ENCODE data around the gene MLLT6. TPM values are rescaled to one million over a fixed set of nuclear protein-coding genes. Genes with fewer than 3 reads are reported as not detected.

The MLLT6 gene
- total and polyA plus RNA-seq, 2 of the 13 experiments (the other 11 are each of a cell fraction or from before 2014, with no cell fraction given), result 50.7 to 69.5 TPM

- TF ChIP-seq MED1 (CRISPR knock-in tag; IDR thresholded peaks at IDR 0.05) (peak; percentile 49; the same call in 1 of the 2 replicates), ZNF670 (CRISPR knock-in tag; IDR thresholded peaks at IDR 0.05; ENCODE audit: borderline replicate concordance) (no peak), ZNF737 (CRISPR knock-in tag; IDR thresholded peaks at IDR 0.05; ENCODE audit: borderline replicate concordance) (no peak; the same call in 1 of the 2 replicates), TIGD3 (CRISPR knock-in tag; IDR thresholded peaks at IDR 0.05; ENCODE audit: borderline replicate concordance) (no peak), IRF2 (CRISPR knock-in tag; IDR thresholded peaks at IDR 0.05) (peak; percentile 86; the same call in 1 of the 2 replicates), MTF2 (CRISPR knock-in tag; IDR thresholded peaks at IDR 0.05; ENCODE audit: borderline replicate concordance) (no peak; the same call in 1 of the 2 replicates), HMG20A (CRISPR knock-in tag; IDR thresholded peaks at IDR 0.05; ENCODE audit: borderline replicate concordance) (no peak), HES4 (CRISPR knock-in tag; IDR thresholded peaks at IDR 0.05; ENCODE audit: borderline replicate concordance) (no peak; the same call in 1 of the 2 replicates), ATRX (CRISPR knock-in tag; IDR thresholded peaks at IDR 0.05; ENCODE audit: borderline replicate concordance) (no peak), CBX2 (IDR thresholded peaks at IDR 0.05; ENCODE audit: low read depth, low read length) (no peak), CBX2 (CRISPR knock-in tag; IDR thresholded peaks at IDR 0.05; ENCODE audit: low read depth) (no peak), SIN3A (IDR thresholded peaks at IDR 0.05; ENCODE audit: borderline replicate concordance, low read depth, low read length) (peak; percentile 98), TAF1 (CRISPR knock-in tag; IDR thresholded peaks at IDR 0.05) (peak; percentile 69), PAF1 (CRISPR knock-in tag; IDR thresholded peaks at IDR 0.05) (no peak), ZNF143 (CRISPR knock-in tag; IDR thresholded peaks at IDR 0.05) (peak; percentile 79), RBM22 (optimal IDR thresholded peaks at IDR 0.05; ENCODE audit: low read length) (peak; percentile 43)
- TF ChIP-seq, protein P1, sequence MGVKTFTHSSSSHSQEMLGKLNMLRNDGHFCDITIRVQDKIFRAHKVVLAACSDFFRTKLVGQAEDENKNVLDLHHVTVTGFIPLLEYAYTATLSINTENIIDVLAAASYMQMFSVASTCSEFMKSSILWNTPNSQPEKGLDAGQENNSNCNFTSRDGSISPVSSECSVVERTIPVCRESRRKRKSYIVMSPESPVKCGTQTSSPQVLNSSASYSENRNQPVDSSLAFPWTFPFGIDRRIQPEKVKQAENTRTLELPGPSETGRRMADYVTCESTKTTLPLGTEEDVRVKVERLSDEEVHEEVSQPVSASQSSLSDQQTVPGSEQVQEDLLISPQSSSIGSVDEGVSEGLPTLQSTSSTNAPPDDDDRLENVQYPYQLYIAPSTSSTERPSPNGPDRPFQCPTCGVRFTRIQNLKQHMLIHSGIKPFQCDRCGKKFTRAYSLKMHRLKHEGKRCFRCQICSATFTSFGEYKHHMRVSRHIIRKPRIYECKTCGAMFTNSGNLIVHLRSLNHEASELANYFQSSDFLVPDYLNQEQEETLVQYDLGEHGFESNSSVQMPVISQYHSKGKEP (CRISPR knock-in tag; IDR thresholded peaks at IDR 0.05), result 0 out of 2 replicates have a peak, but pooled peaks have one; percentile 5
- TF ChIP-seq, protein P2, sequence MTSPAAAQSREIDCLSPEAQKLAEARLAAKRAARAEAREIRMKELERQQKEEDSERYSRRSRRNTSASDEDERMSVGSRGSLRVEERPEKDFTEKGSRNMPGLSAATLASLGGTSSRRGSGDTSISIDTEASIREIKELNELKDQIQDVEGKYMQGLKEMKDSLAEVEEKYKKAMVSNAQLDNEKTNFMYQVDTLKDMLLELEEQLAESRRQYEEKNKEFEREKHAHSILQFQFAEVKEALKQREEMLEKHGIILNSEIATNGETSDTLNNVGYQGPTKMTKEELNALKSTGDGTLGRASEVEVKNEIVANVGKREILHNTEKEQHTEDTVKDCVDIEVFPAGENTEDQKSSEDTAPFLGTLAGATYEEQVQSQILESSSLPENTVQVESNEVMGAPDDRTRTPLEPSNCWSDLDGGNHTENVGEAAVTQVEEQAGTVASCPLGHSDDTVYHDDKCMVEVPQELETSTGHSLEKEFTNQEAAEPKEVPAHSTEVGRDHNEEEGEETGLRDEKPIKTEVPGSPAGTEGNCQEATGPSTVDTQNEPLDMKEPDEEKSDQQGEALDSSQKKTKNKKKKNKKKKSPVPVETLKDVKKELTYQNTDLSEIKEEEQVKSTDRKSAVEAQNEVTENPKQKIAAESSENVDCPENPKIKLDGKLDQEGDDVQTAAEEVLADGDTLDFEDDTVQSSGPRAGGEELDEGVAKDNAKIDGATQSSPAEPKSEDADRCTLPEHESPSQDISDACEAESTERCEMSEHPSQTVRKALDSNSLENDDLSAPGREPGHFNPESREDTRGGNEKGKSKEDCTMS (CRISPR knock-in tag; conservative IDR thresholded peaks at IDR 0.05), result no peak
- TF ChIP-seq, protein P3, sequence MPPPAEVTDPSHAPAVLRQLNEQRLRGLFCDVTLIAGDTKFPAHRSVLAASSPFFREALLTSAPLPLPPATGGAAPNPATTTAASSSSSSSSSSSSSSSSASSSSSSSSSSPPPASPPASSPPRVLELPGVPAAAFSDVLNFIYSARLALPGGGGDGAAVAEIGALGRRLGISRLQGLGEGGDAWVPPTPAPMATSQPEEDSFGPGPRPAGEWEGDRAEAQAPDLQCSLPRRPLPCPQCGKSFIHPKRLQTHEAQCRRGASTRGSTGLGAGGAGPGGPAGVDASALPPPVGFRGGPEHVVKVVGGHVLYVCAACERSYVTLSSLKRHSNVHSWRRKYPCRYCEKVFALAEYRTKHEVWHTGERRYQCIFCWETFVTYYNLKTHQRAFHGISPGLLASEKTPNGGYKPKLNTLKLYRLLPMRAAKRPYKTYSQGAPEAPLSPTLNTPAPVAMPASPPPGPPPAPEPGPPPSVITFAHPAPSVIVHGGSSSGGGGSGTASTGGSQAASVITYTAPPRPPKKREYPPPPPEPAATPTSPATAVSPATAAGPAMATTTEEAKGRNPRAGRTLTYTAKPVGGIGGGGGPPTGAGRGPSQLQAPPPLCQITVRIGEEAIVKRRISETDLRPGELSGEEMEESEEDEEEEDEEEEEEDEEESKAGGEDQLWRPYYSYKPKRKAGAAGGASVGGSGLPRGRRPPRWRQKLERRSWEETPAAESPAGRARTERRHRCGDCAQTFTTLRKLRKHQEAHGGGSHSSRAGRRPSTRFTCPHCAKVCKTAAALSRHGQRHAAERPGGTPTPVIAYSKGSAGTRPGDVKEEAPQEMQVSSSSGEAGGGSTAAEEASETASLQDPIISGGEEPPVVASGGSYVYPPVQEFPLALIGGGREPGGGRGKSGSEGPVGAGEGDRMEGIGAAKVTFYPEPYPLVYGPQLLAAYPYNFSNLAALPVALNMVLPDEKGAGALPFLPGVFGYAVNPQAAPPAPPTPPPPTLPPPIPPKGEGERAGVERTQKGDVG (CRISPR knock-in tag; IDR thresholded peaks at IDR 0.05; ENCODE audit: borderline replicate concordance), result 0 out of 2 replicates have a peak, but pooled peaks have one; percentile 39
Observed at GRCh38 chr17:38752308-38753070, 47.4 kb downstream of the MLLT6 start, which contains the start of gene PSMB3 (continued).

All from HepG2 (cell line).